Breast epithelium (tissue), 4 donors: ENCODE results near the gene DNAH3. TPM values are rescaled to one million over a fixed set of nuclear protein-coding genes. Genes with fewer than 3 reads are reported as not detected.

Experiments used
- DNase-seq, 2 donors: peaks; one replicate each; pipeline ENCODE4 v3.0.0-alpha.2; 2019; ENCODE audit warnings: low spot score in 2 of 2
- H3K27ac ChIP-seq, 2 donors: fragments of 200-600 bp; sonication (generic) in 1 of 2; one replicate each; pipeline ENCODE4 v1.5.1; 2016 to 2019; ENCODE audit warnings: mild to moderate bottlenecking in 1 of 2
- H3K27me3 ChIP-seq, 2 donors: fragments of 200-600 bp; sonication (generic) in 1 of 2; one replicate each; pipeline versions ENCODE4 v1.5.1 to v1.6.0; 2017 to 2019; ENCODE audit warnings: control low read depth in 1 of 2, mild to moderate bottlenecking in 1 of 2
- H3K36me3 ChIP-seq: fragments of 200-600 bp; one replicate; pipeline ENCODE4 v1.5.1; 2019
- H3K4me1 ChIP-seq, 2 donors: fragments of 200-600 bp; sonication (generic); one replicate each; pipeline ENCODE4 v1.5.1; 2016 to 2019; ENCODE audit warnings: control low read depth in 1 of 2
- H3K4me3 ChIP-seq, 3 donors: fragments of 200-600 bp; sonication (generic); 1 replicate in 2 of 3; 2 replicates in 1 of 3; pipeline ENCODE4 v1.5.1; 2016 to 2019; ENCODE audit warnings: mild to moderate bottlenecking in 3 of 3, moderate library complexity in 2 of 3
- H3K9me3 ChIP-seq, 2 donors: fragments of 200-600 bp; sonication (generic) in 1 of 2; one replicate each; pipeline ENCODE4 v1.5.1; 2016 to 2019; ENCODE audit warnings: control low read depth in 1 of 2
- CTCF ChIP-seq, 3 donors: fragments of 450-650 bp; IDR thresholded peaks; one replicate each; pipeline ENCODE4 v1.5.1; 2016 to 2017; ENCODE audit warnings: antibody characterized with exemption in 3 of 3, mild to moderate bottlenecking in 3 of 3, moderate library complexity in 3 of 3
- POLR2A ChIP-seq: fragments of 450-650 bp; IDR thresholded peaks from one replicate; pipeline ENCODE4 v1.6.1; 2016; ENCODE audit warnings: antibody characterized with exemption, mild to moderate bottlenecking, moderate library complexity
- POLR2AphosphoS5 ChIP-seq, 3 donors: sonication (generic); formaldehyde crosslinking; IDR thresholded peaks; one replicate each; pipeline ENCODE4 v1.6.1; 2017; ENCODE audit warnings: antibody characterized with exemption in 3 of 3
- intact Hi-C: fragments of 100-400 bp; cut with DNase I; formaldehyde crosslinking; loops from one replicate; pipeline ENCODE4 v1.15.1; 2023; ENCODE audit warnings: low total_unique reads
- total RNA-seq, 3 donors: library from RNA; depleted of rRNA; stranded (reverse); fragments of >200 nt; gene quantifications; one replicate each; pipeline ENCODE4 v1.1.0, GENCODE V29; 2016

DNAH3 gene
- total RNA-seq, 3 donors from 2014 or later: under 0.01 to 0.59 TPM; not detected in 1

GRCh38 chr16:21186326-21186691 is 35.7 kb upstream of the DNAH3 start:
- intact Hi-C loops: no loop called here
- TF ChIP-seq POLR2A: no peak
- no peak for TF ChIP-seq CTCF (IDR thresholded peaks at IDR 0.05)
- TF ChIP-seq POLR2AphosphoS5 (IDR thresholded peaks at IDR 0.05): no peak
- no peak for DNase-seq
- Histone ChIP-seq H3K4me1 (no peaks in the 10 kb centered on the region), H3K9me3 (no peaks in the 10 kb centered on the region), H3K36me3 (peaks cover 7% of the 10 kb centered on the region), H3K4me3 (no peak overlapping the region), H3K27me3 (no peaks in the 10 kb centered on the region), H3K27ac (no peak overlapping the region)

- DNase-seq: no peak
- H3K4me3 ChIP-seq: no peak overlapping the region
- H3K27me3 ChIP-seq: no peaks in the 10 kb centered on the region
- intact Hi-C loops: no loop called here
- H3K4me1 ChIP-seq: no peaks in the 10 kb centered on the region
- H3K27ac ChIP-seq: no peak overlapping the region
- TF ChIP-seq POLR2A (no peak), CTCF (IDR thresholded peaks at IDR 0.05) (no peak), POLR2AphosphoS5 (IDR thresholded peaks at IDR 0.05) (no peak)
- peaks cover 11% of the 10 kb centered on the region for H3K36me3 ChIP-seq
- H3K9me3 ChIP-seq: no peaks in the 10 kb centered on the region
Measured at GRCh38 chr16:21185659-21186325, 35.1 kb upstream of the DNAH3 start.

GRCh38 chr16:21184834-21185233 is 34.2 kb upstream of the DNAH3 start:
- Histone ChIP-seq H3K4me1 (no peaks in the 10 kb centered on the region), H3K4me3 (no peak overlapping the region), H3K36me3 (peaks cover 11% of the 10 kb centered on the region), H3K27me3 (no peaks in the 10 kb centered on the region), H3K9me3 (no peaks in the 10 kb centered on the region), H3K27ac (no peak overlapping the region)
- DNase-seq: no peak
- TF ChIP-seq CTCF (IDR thresholded peaks at IDR 0.05) (no peak), POLR2A (no peak)
- intact Hi-C loops: no loop called here

DNA sequence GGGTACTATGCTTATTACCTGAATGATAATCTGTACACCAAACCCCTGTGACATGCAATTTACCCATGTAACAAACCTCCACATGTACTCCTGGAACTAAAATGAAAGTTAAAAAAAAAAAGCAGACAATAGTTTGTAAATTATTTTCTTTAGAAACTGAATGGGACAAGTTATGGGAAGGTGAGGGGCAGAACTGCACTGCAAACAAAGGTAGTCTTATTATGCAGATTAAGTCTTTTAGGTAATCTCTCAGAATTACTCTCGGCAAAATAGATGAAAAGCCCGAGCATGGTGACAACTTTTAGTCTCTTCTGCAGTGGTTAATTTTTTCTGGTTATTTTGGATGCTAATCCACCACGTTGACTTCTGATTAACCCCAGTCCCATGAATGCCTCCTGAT is 33.3 kb upstream of the DNAH3 start:
- intact Hi-C loops: no loop called here

DNA sequence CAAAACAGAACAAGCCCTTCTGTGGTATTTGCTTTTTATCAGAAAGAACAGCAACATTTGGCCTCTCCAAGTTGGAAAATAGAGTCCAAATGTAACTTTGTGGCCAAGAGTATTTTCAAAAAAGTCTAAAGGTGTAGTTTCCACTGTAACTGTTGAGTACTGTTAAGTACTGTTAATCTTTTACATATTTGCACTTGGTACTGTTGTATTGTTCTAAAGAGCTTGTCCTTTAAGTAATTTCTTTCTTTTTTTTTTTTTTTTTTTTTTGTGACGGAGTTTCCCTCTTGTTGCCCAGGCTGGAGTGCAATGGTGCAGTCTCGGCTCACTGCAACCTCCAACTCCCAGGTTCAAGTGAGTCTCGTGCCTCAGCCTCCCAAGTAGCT is 29.3 kb upstream of the DNAH3 start:
- no peak for TF ChIP-seq POLR2A
- no peak for TF ChIP-seq CTCF (IDR thresholded peaks at IDR 0.05)
- no peak for TF ChIP-seq POLR2AphosphoS5 (IDR thresholded peaks at IDR 0.05)
- DNase-seq: no peak
- Histone ChIP-seq H3K27me3 (no peaks in the 10 kb centered on the region), H3K9me3 (no peaks in the 10 kb centered on the region), H3K27ac (no peak overlapping the region), H3K4me3 (no peak overlapping the region), H3K4me1 (no peaks in the 10 kb centered on the region), H3K36me3 (peaks cover 11% of the 10 kb centered on the region)
- intact Hi-C loops: no loop called here

More for the DNA sequence above, 33.3 kb upstream of the DNAH3 start:
- Histone ChIP-seq H3K4me3 (no peak overlapping the region), H3K4me1 (no peaks in the 10 kb centered on the region), H3K27me3 (no peaks in the 10 kb centered on the region), H3K36me3 (peaks cover 11% of the 10 kb centered on the region), H3K27ac (no peak overlapping the region), H3K9me3 (no peaks in the 10 kb centered on the region)
- TF ChIP-seq POLR2A: no peak
- no peak for TF ChIP-seq POLR2AphosphoS5 (IDR thresholded peaks at IDR 0.05)
- no peak for TF ChIP-seq CTCF (IDR thresholded peaks at IDR 0.05)
- no peak for DNase-seq
